ENCODE measurements around the gene PIEZO1. TPM values are rescaled to one million over a fixed set of nuclear protein-coding genes. Genes with fewer than 3 reads are reported as not detected.

Gene PIEZO1
- total and polyA plus RNA-seq, 9 of the 15 experiments (the other 6 are each of a cell fraction or from before 2014, with no cell fraction given): 3.6 to 432 (median 131) TPM

GRCh38 chr16:88737298-88738150 lies 47.5 kb downstream of the PIEZO1 start (continued):
- TF ChIP-seq HMG20A (CRISPR knock-in tag; conservative IDR thresholded peaks at IDR 0.05) (no peak), MYBL2 (IDR thresholded peaks at IDR 0.05; ENCODE audit: low read depth) (no peak), MYBL2 (CRISPR knock-in tag; IDR thresholded peaks at IDR 0.05; ENCODE audit: borderline replicate concordance) (no peak), EWSR1 (IDR thresholded peaks at IDR 0.05; ENCODE audit: borderline replicate concordance, low read depth, partially characterized antibody) (no peak), RFX1 (IDR thresholded peaks at IDR 0.05) (no peak), DACH1 (IDR thresholded peaks at IDR 0.05; ENCODE audit: partially characterized antibody) (peak; percentile 9), MED1 (CRISPR knock-in tag; IDR thresholded peaks at IDR 0.05; ENCODE audit: borderline replicate concordance) (no peak), ZEB2 (IDR thresholded peaks at IDR 0.05) (no peak), ELK3 (CRISPR knock-in tag; IDR thresholded peaks at IDR 0.05) (no peak), REST (IDR thresholded peaks at IDR 0.05; ENCODE audit: borderline replicate concordance) (peak; percentile 89), REST (CRISPR knock-in tag; IDR thresholded peaks at IDR 0.05; ENCODE audit: low read depth) (peak; percentile 50; the same call in 1 of the 2 replicates), RBM15 (IDR thresholded peaks at IDR 0.05; ENCODE audit: insufficient read depth, low read length) (no peak), BRD4 (IDR thresholded peaks at IDR 0.05) (no peak), NEUROD1 (IDR thresholded peaks at IDR 0.05; ENCODE audit: borderline replicate concordance, low read depth, low read length, partially characterized antibody) (peak; percentile 70), ZBTB7A (IDR thresholded peaks at IDR 0.05; ENCODE audit: borderline replicate concordance, control insufficient read depth, low read depth, low read length) (peak; percentile 98), HMG20B (CRISPR knock-in tag; IDR thresholded peaks at IDR 0.05) (no peak), MTF1 (CRISPR knock-in tag; IDR thresholded peaks at IDR 0.05; ENCODE audit: borderline replicate concordance) (no peak)
